Right lobe of liver (tissue), 4 donors: ENCODE results near the gene BOD1.

ENCODE experiments used
- CTCF ChIP-seq, 4 donors: fragments of 200-600 bp in 3 of 4; fragments of 450-650 bp in 1 of 4; IDR thresholded peaks; one replicate each; pipeline versions ENCODE4 v1.5.1 to v1.8.0; 2016 to 2022; ENCODE audit warnings: antibody characterized with exemption in 4 of 4, mild to moderate bottlenecking in 2 of 4
- POLR2A ChIP-seq: fragments of 450-650 bp; IDR thresholded peaks from one replicate; pipeline ENCODE4 v1.6.1; 2017; ENCODE audit warnings: antibody characterized with exemption, mild to moderate bottlenecking
- donor health status: DM: no; HTN: no; CAD: no.
- donor health status: DM: no; HTN: no; CAD: no.
- donor health status: DM: no; HTN: yes; CAD: no.

GRCh38 chr5:173659423-173659822 is 43.0 kb upstream of the BOD1 start:
- no peak for TF ChIP-seq CTCF (IDR thresholded peaks at IDR 0.05)
- TF ChIP-seq POLR2A: no peak
